Activated T-cell treated with anti-CD3 and anti-CD28 coated beads for 48 hours (primary cell): ENCODE results near the gene KIF25.

Experiments used
- DNase-seq: peaks from one replicate; pipeline ENCODE4 v3.0.0-alpha.2; 2020; ENCODE audit warnings: low read depth

Gene KIF25

DNA sequence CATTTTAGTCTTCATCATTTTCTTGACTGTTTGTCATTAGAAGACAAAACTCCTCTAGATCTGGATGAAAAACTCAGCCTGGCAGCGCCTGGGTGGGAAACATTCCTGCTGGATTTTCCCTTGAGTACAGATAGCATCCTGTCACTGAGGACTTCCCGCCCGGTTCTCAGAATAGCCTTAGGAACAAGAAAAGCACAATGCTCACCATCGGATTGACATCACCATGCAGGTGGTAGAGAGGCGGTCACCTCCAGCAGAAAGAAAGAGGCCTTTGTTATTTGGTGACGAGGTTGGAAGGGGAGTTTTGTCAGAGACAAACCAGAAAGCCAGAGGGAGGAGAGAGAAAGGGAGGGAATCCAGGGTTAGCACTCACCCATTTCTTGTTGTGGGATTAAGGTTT lies 39.8 kb downstream of the KIF25 start:
- no peak for DNase-seq

DNA sequence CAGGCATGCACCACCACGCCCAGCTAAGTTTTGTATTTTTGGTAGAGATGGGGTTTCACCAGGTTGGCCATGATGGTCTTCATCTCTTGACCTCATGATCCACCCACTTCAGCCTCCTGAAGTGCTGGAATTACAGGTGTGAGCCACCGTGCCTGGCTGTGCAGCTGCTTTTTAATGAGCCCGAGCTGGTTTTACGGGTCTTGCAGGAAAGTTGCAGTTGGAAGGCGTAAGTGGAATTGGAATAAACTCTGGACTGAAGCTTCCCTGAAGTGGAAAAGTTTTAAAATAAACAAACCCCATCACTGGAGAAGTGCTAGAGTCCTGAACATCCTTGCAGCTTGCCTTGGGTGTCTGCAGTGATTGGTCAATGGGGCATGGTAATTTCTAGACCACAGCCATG lies 40.4 kb downstream of the KIF25 start:
- no peak for DNase-seq

DNA sequence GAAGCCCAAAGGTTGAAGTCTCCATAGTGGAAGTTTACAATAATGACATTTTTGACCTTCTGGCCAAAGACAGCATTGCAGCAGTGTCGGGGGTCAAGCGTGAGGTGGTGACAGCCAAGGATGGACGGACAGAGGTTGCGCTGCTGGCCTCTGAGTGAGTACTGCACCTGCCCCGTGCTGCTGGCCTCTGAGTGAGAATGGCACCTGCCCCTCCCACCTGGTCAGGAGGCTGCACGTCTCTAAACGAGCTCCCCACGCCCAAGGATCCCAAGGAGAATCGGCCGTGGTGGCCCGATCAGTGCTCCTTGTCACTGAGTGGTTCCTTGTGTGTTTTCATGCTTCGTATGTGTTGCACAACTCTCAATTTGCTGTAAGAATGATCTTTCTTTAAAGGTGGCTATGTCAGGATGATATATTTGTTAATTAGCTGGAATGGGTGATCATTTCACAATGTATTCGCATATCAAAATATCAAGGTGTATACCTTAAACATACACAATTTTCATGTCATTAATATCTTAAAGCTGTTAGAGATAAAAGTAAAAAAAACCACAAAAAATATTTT lies 41.2 kb downstream of the KIF25 start:
- DNase-seq, result no peak

DNA sequence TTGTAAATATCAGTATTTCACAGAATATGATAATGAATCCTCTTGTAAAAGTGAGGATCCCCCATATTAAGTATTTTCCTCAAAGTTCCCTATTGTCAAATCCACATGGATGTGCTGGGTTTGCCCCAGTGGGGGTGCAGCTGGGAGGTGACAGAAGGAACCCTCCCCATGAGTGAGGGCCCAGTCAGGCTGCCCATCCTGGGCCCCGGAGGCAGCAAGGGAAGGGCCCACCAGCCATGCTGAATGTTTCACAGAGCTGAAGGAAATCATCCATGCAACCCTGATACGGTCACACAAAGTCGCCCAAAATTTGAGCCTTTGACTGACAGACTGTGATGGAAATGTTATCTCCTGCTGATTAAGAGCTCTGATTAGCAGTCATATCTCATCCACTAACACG lies 41.8 kb downstream of the KIF25 start:
- no peak for DNase-seq

DNA sequence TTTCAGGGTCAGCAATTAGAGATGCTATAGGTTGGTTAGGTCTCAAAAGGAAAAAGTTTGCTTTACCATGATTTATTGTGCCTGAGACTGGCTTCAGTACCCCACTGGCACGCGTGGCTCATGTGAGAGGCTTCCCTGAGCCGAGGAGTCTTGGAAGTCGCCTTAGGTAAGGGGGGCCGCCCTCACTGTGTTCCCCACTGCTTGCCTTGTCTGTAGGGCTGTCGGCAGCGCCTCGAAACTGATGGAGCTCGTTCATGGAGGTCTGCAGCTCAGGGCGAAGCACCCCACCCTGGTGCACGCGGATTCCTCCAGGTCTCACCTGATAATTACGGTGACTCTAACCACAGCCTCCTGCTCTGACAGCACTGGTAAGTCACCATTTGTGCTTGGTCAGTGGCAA lies 42.4 kb downstream of the KIF25 start:
- DNase-seq, result no peak

DNA sequence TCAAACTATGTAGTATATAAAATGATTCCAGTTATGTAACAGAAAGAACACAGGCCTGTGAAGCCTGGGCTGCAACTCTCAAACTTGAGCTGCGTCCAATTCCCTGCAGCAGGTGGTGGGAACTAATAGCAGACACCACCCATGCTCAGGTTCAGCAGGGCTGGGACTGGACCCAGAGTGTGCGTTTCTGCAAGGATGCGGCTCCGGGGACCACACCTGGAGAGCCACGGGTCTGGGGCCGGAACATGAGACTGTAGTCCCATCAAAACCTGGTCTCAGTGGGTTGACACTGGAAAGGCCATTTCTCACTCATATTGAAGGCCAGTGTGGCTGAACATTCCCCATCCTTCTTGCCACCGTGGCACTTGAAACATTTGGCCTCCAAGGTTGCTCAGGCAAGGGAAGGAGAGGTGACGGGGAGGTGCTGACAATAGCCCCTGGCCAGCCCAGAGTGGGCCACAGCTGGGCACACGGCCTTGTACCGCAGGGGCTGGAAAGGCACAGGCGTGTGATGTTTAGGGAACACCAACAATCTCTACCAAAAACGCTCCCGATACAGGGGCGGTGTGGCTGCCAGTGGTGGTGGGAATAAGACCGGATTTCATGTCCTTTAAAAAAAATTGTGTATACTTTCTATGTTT lies 43.5 kb downstream of the KIF25 start:
- DNase-seq, result no peak

DNA sequence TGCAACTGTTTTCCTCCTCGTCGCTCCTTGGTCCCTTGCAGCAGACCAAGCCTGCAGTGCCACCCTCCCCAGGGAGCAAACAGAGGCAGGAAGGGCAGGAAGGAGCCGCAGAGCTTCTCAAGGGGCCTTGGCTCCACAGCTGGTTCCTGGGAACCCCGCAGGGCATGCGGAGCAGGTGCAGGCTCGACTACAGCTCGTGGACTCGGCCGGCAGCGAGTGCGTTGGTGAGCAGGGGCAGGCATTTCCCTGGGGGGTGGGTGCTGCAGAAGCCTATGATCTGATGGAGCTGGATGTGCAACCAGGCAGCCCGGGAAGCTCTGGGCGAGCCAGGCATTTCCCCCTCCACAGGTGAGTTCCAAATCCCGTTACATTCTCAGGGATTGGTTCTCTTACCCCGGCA lies 44.5 kb downstream of the KIF25 start:
- no peak for DNase-seq

DNA sequence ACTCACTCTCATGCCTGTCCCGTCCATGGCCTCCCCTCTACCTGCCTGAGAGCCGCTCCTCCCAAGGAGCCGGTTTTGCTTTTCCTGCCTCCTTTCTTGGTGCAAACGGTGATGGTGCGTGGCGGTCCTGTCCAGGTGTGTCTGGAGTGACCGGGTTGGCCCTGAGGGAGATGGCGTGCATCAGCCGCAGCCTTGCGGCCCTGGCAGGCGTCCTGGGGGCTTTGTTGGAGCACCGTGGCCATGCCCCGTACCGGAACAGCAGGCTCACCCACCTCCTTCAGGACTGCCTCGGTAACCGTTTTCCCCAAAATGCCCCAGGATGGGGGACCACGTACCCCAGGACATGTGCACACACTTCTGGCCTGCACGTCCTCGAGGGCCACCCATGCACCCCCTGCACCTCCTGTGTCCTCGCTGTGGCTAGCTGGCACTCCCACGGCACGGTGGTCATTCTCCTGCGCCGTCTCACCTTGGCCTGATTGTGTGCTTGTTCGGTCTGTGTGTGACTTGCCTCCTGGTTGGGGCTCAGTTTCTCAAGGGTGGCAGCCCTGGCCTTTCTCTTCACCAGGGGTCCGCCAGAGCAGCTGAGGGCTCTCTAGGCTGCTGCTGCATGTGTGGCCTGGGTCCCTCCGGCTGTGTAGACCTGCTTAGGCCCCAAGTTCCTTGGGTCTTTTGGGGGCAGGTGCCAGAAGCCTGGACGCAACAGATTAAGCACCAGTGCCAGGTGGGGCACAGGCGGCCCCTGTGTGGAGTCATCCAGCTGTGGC lies 45.1 kb downstream of the KIF25 start:
- no peak for DNase-seq

DNA sequence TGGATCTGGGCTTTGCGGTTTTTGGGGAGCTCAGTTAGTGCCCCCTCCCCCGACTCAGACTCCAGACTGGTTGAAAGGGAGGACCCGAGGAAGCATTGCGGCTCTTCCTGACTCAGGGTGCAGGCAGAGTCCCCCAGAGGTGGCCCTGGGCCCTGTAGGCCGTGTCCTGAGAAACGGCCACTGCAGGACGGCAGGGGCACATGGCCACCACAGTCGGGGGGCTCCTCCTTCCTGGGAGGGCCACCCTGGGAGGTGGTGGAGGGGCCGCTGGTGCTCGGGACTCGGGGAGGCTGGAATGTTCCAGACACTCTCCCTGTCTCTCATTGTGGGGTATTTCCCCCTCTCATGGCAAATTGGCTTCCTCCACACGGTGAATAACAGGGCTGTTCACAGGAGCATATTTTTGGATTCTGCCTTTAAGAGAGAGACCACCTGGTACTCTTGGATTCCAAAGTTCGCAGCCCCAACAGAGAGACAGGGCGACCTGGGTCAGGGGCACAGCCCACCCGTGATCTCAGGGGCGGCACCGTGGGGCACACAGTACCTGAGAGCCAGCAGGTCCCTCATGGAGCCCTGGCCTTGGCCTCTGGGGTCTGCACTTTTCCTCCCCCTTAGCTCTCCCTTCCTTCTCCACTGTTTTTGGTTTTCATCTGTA lies 45.8 kb downstream of the KIF25 start:
- DNase-seq, result no peak

DNA sequence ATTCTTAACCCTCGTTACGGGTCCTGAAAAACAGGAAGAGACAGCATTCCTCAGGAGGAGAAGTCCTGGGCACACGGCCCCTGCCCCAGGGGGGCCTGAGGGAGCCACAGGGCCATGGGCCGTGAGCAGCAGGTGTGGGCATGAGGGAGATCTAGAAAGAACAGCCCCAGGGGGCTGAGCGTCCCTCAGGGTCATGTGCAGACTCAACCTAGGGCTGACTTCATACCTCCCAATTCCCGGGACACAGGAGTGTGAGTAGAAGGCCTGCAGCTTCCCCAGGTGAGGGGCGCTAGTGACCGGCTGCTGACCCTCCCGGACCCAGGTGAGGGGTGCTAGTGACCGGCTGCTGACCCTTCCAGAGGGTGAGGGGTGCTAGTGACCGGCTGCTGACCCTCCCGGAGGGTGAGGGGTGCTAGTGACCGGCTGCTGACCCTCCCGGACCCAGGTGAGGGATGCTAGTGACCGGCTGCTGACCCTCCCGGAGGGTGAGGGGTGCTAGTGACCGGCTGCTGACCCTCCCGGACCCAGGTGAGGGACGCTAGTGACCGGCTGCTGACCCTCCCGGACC lies 46.5 kb downstream of the KIF25 start:
- DNase-seq, result no peak

DNA sequence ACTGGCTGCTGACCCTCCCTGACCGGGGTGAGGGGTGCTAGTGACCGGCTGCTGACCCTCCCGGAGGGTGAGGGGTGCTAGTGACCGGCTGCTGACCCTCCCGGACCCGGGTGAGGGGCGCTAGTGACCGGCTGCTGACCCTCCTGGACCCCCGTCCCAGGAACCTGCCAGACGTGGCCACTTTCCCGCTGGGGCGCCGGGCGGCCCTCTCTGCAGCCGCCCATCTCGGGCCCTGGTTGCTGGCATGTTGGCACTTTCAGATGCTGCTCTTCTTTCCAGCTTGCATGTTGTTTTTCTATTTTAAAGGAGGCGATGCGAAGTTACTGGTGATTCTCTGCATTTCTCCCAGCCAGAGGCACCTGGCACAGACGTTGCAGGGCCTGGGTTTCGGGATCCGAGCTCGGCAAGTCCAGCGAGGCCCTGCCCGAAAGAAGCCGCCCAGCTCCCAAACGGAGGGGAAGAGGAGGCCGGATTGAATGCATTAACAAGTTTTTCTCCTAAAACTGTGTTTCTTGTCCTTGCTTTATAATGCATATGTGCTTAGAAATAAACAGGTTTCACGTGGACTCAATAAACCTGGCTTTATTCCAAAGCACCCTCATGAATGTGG lies 47.2 kb downstream of the KIF25 start:
- no peak for DNase-seq

DNA sequence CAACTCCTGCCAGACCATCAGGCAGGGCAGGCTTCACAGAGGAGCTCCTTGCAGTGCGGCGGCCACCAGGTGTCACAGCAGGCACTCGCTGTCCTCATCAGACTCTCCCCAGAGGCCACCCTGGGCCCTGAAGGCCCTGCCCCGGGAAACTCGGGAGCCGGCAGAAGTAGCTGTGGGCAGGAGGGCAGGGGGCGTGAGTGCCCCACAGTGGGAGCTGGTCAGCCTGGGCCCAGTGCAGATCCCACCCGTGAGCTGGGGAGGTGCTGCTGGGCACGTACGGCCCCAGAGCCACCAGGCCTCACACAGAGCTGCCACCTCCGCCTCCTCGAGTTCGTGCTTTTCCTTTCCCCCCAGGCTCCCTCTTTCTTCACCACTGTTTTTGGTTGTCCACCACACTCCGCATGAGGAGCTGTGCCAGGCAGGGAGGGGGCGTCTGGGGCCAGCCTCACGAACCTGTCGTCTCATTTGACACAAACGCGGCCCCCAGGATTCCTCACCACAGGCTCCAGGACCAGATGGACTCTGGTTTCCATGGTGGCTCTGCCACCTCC lies 47.7 kb downstream of the KIF25 start:
- DNase-seq, result no peak

DNA sequence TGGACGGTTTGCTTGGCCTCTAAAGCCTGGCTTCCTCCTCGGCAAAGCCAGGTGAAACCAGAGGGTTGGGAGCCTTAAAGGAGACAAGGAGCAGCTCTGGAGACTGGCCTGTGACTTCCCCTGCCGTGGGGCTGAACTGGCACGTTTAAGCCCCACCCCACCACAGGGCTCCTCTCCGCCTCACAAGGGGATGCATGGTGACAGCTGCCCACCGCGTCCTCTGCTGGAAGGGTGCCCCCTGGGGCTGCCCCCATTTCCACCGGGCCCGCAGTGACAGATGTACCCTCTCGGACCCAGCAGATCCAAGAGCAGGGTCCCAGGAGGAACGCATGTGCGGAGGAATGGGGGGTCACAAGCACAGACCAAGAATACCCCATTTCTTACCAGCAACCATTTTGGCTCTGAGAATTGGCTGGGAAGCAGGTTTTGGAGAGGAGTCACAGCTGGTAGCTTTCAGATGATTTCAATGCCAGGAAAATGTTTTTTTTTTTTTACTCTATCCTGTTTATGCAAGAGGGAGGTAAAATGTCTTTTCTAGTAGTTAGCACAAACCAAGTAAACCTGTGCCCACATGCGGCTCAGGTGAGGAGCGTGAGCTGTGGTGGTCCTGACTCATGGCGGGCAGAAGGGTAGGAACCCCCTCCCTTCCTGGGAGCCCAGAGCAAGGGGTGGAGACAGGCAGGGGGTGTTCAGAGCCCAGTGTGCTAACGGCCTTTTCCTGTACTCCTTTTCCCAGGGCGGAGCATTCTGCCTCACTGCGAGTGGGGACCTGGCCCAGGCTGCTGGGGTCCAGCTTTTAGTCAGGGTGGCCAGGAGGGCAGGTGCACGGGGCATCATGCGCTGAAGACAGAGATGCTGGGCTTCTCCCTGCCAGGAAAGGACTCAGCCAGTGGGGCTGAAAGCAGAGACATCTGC lies 48.5 kb downstream of the KIF25 start:
- DNase-seq, result no peak

DNA sequence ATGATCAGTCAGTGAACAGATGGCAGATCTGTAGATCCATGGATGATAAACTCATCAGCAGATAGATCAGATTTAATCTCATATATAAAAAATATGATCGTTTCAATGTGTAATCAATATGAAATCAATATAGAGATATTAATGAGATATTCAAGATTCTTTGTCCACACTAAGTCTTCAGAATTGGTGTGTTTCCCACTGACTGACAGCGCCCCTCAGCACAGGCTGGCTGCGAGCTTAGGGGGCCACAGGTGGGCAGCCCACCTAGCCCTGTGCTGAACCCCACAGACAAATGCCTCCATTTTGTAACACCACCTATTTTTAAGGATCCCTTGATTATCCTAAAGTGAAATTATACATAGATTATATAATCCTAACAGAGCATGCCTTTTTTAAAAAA lies 49.2 kb downstream of the KIF25 start:
- DNase-seq, result no peak

DNA sequence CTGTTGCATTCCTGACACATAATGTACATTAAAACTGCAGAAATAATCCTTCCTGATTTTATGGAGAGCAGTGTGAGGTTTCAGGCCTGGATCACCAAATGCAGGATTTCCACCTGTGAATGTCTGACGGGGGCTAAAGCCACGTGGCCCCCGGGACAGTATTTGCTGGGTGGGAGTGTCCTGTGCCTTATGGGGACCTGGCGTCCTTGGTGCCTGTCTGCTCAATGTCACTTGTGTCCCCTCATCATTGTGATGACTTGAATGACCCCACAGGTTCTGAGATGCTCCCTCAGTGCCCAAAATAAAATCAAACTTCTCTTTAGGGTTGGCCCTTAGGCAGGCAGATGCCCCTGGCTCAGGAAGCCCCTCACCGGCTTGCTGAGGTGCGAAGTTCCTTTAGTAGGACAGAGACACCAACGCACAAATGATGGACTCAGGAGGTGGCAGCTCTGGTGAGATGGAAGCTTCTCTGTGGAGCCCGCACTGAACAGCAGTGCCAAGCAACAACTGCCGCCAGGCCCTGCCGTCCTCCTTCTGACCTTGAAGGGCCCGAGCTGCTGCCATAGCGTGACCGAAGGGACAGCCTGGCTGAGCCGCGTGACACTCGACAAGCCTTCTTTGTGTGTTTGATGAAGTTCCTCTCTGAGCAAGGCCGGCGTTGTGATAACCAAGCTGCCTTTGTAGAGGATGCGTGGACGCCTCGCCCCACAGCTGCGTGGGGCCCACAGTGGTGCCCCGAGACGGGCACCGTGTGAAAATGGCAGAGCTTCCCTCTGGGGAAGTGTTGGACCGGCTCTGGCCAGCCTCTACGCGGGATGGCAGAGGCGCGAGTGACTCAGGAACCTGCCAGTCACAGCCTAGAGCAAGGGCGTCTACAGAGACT lies 50.6 kb downstream of the KIF25 start:
- no peak for DNase-seq

DNA sequence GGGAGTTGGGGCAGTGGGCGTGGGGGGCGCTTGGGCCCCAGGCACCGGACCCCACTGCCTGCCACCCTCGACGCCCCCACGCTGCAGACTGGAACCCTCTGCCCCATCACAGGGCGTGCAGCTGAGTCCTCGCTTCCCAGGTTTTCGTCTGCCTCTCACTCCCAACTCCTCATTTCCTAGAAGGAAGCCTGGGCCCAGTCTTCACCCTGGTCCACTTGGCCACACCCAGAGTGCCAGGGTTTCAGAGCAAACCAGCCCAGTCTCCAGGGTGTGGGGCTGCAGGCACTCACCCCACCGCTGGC lies 51.2 kb downstream of the KIF25 start:
- no peak for DNase-seq

DNA sequence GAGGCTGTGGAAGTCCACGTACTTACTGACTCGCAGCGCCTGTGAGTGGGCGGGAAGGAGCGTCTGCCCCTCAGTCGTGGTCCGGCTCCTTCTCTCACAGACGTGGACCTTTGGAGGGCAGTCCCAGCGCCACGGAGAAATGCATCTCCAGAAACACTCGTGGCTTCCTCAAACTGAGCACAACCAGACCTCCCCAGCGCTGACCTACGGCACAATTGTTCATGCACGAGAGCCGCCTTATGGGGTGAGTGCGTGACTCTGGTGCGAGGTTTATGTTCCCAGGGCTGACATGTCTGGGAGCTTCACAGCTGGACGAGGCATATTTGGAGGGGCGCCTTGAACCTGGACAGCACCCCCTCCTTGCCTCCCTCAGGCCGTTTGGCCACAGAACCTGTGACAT lies 51.8 kb downstream of the KIF25 start:
- no peak for DNase-seq

DNA sequence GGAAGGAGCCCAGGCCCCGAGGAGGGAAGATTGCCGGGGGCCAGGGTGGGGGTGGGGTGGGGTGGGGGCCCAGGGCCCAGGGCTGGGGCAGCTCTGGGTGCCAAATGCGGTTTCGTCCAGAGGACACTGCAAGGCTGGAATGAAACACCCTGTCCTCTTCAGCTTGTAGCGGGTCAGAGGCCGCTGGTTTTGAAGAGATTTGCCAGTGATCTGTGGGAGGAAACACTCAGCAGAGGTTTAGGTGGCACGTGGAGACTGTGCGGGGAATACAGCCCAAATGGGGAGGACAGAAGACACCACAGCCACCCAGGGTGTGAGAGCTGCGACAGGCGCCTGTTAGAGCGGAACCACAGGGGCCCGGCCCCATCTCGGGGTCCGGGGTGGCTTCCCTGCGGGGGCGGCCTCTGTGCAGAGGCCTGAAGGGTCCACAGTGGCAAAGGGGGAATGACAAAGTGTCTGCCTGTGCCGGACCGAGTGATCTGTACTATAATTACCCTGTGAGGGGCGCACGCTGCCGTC lies 52.3 kb downstream of the KIF25 start:
- DNase-seq, result no peak

DNA sequence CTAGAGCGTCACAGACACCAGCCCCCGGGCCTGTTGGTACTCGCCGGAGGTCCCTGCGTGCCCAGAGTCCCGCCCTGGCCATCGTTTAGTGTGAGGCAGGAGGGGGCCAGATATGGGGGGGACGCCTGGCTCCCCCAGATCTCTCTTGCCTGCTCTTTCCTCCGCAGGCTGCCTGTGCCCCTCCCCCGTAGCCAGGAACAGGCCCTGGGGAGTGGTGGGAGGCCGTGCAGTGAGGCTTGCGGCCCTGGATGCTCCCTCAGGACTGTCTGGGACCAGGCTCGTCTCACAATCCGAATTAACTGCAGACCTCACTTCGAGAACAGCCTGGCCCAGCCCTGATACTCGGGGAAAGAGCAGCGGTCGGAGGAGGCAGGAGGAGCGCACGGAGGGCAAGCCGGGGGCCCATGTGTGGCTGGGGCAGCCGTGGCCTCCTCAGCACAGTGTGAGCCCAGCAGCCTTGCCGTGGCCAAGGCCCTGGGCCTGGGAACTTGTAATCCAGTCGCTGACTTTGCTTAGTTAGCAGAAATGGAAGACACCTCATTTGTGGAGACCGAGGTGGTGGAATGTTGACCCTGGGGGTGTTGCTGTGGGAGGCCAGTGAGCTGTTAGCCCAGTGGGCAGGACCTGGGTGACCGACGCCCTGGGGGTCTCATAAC lies 52.9 kb downstream of the KIF25 start:
- no peak for DNase-seq
